ENCODE measurements around the gene NMRK1. TPM values are rescaled to one million over a fixed set of nuclear protein-coding genes. Genes with fewer than 3 reads are reported as not detected.

NMRK1 gene
- polyA plus RNA-seq, 1 experiment, result 14.4 TPM

DNA sequence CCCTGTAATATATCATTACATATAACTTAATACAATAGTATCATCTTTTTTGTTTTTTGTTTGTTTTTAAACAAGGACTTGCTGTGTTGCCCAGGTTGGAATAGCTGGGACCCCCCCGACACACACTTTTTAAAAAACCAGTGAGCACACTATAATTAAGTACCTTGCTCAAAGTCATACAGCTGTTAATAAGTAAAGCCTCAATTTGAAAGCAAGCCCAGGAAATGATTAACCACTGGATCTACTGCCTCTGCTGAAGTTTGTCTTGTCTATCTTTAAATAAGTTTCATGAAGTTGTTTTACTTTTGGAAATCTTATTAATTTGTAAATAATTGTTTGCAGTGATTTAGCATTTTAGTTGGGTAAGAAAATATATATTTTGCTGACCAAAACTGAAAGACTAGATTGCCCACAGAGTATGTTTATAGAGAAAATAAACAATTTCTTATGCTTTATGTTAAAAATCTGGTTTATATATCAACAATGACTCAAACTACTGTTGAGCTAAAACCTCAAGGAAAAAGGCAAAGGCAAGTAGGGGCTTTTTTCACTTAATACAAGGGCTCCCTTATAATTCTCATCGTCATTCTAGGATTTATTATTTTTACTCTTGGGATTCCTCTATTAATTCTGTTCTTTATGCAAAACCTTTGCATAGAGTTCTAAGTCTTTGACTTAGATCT is 54.0 kb downstream of the NMRK1 start:
- CTCF ChIA-PET, result interaction anchor here (0.7 to 1.8 kb wide), 6 partner anchors 9 to 260 kb away, joined by 3 to 5 read pairs (median 3); partner anchors contain the start of gene NMRK1
- Histone ChIP-seq H3K27ac (ENCODE audit: low read depth, low read length) (no peak overlapping the region), H3K4me3 (ENCODE audit: low read depth, low read length) (no peak overlapping the region), H3K27me3 (ENCODE audit: control insufficient read depth, insufficient read depth, low read length) (no peaks in the 10 kb centered on the region), H3K9me3 (ENCODE audit: control insufficient read depth, insufficient read depth, low read length) (no peaks in the 10 kb centered on the region)
- DNase-seq (ENCODE audit: low read depth, low spot score), result no peak
- TF ChIP-seq CTCF (IDR thresholded peaks at IDR 0.05; ENCODE audit: low read depth, low read length), result no peak
- POLR2A ChIA-PET, result no interaction called here

GRCh38 chr9:75027187-75028107 is 60.5 kb downstream of the NMRK1 start:
- no peaks in the 10 kb centered on the region for H3K27me3 ChIP-seq (ENCODE audit: control insufficient read depth, insufficient read depth, low read length)
- no peak for TF ChIP-seq CTCF (IDR thresholded peaks at IDR 0.05; ENCODE audit: low read depth, low read length)
- DNase-seq (ENCODE audit: low read depth, low spot score), result no peak
- peak overlapping the region; percentile 47 for H3K27ac ChIP-seq (ENCODE audit: low read depth, low read length)
- H3K4me3 ChIP-seq (ENCODE audit: low read depth, low read length), result peak overlapping the region; percentile 86
- ChIA-PET POLR2A (interaction anchor here (1.2 to 2.3 kb wide), 6 partner anchors 12 to 75 kb away, joined by 3 to 11 read pairs (median 7); partner anchors contain the start of genes C9orf40, NMRK1 and OSTF1), CTCF (interaction anchor here (1.1 to 3.8 kb wide), 17 partner anchors 8 to 252 kb away, joined by 3 to 25 read pairs (median 6); partner anchors contain the start of gene C9orf40)
- H3K9me3 ChIP-seq (ENCODE audit: control insufficient read depth, insufficient read depth, low read length), result no peaks in the 10 kb centered on the region

GRCh38 chr9:75023846-75024245 is 64.1 kb downstream of the NMRK1 start:
- ChIA-PET CTCF (interaction anchor here (0.6 to 2.3 kb wide), 4 partner anchors 31 to 250 kb away, joined by 3 to 17 read pairs (median 3); partner anchors contain the start of gene C9orf40), POLR2A (no interaction called here)
- Histone ChIP-seq H3K4me3 (ENCODE audit: low read depth, low read length) (no peak overlapping the region), H3K9me3 (ENCODE audit: control insufficient read depth, insufficient read depth, low read length) (no peaks in the 10 kb centered on the region), H3K27me3 (ENCODE audit: control insufficient read depth, insufficient read depth, low read length) (no peaks in the 10 kb centered on the region), H3K27ac (ENCODE audit: low read depth, low read length) (no peak overlapping the region)
- DNase-seq (ENCODE audit: low read depth, low spot score), result no peak
- no peak for TF ChIP-seq CTCF (IDR thresholded peaks at IDR 0.05; ENCODE audit: low read depth, low read length)

- ChIA-PET CTCF (interaction anchor here (0.8 to 1.1 kb wide), 3 partner anchors 7 to 244 kb away, joined by 3 to 5 read pairs (median 3); no protein-coding TSS in a partner anchor), POLR2A (no interaction called here)
Measured at GRCh38 chr9:75019654-75020053, 68.3 kb downstream of the NMRK1 start.

More at GRCh38 chr9:75019654-75020053, 68.3 kb downstream of the NMRK1 start:
- Histone ChIP-seq H3K4me3 (ENCODE audit: low read depth, low read length) (no peak overlapping the region), H3K27me3 (ENCODE audit: control insufficient read depth, insufficient read depth, low read length) (no peaks in the 10 kb centered on the region), H3K9me3 (ENCODE audit: control insufficient read depth, insufficient read depth, low read length) (no peaks in the 10 kb centered on the region), H3K27ac (ENCODE audit: low read depth, low read length) (no peak overlapping the region)
- no peak for DNase-seq (ENCODE audit: low read depth, low spot score)
- no peak for TF ChIP-seq CTCF (IDR thresholded peaks at IDR 0.05; ENCODE audit: low read depth, low read length)
